ENCODE results near the gene TRIM42.

The TRIM42 gene

DNA sequence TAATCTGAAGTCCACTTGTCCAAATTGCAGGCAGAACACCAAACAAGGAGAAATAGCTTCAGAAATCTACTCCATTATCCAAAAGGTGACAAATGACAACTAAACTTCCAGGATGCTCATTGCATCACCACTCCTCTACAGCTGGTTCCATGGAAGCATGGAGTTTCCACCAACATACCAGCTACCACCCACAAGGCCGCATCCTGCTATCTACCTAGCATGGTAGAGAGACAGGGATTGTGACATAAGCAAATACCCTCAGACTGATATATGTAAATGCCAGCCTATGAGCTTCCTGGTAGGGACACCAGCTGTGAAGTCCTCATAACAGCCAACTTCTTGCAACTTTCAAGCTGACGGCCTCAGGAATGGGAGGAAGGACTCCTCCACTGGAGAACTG, at the start of gene TRIM42:
TSS of gene TRIM42 (plus strand) at position 301 of the 400 bp plus-strand sequence. CDS start 166 bp downstream, outside the sequence.
- DNase-seq = no peak

DNA sequence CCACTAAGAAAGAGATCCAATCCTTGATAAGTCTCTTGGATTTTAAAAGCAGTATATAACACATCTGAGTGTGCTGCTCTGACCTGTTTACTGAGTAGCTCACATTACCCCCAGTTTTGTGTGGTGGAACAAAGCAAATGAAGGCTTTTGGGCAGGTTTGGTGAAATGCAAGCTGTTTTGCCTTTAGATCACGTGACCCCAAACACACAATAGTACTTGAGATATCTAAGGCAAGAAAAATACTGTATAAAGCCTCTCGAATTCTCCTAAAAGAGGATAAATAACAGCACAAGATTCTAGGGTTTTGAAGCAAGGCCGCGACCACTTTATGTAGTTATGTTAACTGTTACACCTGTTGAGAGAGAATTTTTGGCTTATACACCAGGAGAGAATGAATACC, 49.3 kb upstream of the TRIM42 start:
- no peak for DNase-seq

DNA sequence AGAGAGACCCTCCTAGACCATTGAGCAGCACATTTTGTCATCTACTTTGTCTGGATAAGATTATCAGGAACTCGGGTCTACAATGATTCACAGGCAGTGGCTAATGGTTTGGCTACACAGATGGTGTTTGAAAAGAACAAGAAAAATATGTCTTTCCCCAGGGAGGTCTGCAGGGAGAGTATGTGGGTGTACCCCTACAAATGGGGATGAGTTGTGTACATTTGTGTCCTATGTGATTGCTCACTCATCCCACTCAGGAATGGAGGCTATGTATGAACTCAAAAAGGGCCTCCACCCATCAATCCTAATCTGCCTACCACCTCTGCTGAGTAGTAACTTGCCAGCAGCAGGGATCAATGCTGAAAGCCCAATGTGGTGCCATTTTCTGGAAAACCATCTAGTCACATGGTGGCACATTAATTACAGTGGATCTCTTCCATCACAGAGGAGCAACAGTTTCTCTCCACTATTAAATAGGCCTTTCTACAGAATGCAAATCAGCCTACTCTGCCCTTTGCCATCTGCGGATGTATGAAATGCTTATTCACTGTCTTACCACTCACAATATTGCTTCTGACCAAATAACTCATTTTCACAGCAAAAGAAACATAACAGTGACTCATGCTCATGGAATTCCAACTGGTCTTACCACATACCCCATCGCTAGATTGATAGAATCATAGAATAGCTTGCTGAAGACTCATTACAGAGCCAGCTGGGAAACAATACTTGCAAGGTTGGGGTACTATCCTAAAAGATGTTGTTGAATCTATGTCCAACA, 48.3 kb upstream of the TRIM42 start:
- no peak for DNase-seq

GRCh38 chr3:140630366-140630765, 47.5 kb upstream of the TRIM42 start:
- no peak for DNase-seq

- no peak for DNase-seq
Measured at GRCh38 chr3:140630866-140631265, 47.0 kb upstream of the TRIM42 start.

GRCh38 chr3:140635276-140635675, 42.6 kb upstream of the TRIM42 start:
- DNase-seq = no peak

DNA sequence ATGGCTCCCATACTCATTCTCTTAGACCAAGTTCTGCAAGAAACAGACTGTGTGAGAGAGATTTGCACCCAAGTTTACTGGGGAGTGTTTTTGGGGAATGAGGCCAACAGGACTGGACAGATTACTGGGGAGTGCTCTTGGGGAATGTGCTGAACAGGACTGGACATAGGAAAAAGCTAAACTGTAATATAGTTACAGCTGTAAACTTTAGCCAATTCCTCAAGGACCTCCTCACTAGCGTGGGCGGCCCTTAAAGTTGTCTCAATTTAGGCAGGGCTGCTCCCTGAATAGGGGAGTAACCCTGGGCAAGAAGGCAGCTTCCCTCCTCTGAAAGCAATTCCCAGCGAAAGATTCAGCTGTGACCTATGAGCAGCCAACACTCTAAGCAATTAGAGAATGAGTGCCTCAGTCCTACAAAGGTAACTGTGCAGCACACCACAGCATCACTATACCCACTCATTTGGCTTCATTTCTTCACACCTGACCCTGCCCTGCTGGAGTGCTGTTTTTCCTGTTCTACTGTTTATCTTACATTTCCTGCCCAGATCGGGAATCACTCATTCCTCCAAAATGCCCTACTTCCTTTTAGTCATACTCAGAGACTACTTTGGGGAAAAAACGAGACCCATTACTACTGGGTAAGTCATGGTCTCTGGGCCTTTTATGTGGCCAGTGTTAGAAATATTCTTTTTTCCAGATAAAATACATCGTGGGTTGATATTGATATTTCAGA, 41.3 kb upstream of the TRIM42 start:
- no peak for DNase-seq

- DNase-seq = no peak
Measured at GRCh38 chr3:140651287-140651686, 26.6 kb upstream of the TRIM42 start.

DNA sequence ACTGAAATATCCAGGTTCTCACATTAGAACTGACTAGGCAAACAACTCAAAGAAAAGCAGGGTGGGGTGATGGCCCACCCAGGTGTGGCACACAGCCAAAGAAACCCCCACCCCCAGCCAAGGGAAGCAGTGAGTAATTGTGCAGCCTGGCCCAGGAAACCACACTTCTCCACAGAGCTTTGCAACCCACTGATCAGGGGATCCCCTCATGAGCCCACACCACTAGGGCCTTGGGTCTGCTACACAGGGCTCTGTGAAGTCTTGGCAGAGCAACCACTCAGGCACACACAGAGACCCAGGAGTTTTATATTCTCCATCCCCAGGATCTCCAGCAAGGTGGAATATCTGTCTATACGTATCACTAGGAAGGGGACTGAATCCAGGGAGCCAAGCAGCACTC, 22.2 kb upstream of the TRIM42 start:
- DNase-seq = no peak

DNA sequence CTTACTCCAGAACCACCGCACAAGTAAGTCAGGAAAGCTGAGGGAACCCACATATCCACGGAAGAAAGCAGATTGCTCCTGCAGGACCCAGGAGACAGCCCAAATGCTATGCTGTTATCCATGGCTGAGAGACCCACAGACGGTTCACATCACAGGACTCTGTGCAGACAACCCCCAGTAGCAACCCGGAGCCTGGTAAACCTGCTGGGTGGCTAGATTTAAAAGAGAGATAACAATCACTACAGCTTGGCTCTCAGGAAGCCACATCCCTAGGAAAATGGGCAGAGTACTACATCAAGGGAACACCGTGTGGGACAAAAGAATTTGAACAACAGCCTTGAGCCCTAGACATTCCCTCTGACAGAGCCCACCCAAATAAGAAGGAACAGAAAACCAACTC, 13.8 kb upstream of the TRIM42 start:
- DNase-seq = no peak

GRCh38 chr3:140682586-140682985, 4.7 kb downstream of the TRIM42 start:
- DNase-seq = no peak

GRCh38 chr3:140686128-140686527, 8.3 kb downstream of the TRIM42 start:
- DNase-seq = no peak

GRCh38 chr3:140686948-140687347, 9.1 kb downstream of the TRIM42 start:
- no peak for DNase-seq

- no peak for DNase-seq
Measured at GRCh38 chr3:140695361-140696061, 17.6 kb downstream of the TRIM42 start.

DNA sequence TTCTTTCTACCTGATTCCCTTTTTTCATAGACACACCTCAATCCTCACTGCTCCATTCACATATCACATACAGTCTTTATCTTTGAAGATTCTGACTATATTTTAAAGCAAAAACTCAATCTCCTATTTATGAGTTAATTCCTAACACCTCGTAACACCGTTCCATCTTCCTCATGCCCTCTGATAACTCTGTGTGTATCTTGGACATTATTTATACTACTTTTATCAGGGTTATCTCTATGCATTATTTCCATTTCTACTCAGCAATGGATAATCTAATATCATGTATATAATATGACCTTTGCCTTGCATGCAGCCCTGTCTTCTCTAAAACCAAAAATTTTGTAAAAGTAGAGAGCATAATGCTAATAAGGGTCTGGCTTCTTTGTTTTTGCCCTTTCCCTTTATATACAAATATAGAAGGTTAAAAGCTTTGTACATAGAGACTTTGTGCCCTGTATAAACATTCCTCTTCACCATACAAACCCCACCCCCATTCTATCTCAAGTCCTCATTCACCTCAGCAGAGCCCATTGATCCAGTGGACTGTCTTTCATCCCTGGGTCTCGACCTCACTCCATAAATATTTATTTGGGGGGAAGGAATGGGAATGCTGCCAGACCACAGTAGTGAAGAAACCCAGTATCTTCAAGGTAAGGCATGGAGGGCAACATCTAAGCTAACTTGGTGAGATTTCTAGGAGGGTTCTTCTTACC, 21.8 kb downstream of the TRIM42 start:
- DNase-seq = no peak

GRCh38 chr3:140702281-140702680, 24.4 kb downstream of the TRIM42 start:
- DNase-seq = no peak

- no peak for DNase-seq
Measured at GRCh38 chr3:140703496-140703895, 25.6 kb downstream of the TRIM42 start.

GRCh38 chr3:140704733-140705132, 26.9 kb downstream of the TRIM42 start:
- no peak for DNase-seq

DNA sequence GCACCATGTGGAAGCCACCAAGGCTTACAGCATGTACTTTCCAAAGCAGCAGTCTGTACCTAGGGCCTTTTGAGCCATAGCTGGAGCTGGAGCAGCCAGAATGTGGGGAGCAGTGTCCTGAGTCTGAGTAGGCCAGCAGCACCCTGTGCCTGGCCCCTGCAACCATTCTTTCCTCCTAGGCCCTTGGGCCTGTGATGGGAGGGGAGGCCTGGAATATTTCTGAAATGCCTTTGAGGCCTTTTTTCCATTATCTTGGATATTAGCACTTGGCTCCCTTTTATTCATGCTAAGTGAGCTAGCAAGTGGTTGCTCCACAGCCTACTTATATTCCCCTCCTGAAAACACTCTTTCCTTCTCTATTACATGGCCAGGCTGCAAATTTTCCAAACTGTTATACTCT, 28.1 kb downstream of the TRIM42 start:
- no peak for DNase-seq

DNA sequence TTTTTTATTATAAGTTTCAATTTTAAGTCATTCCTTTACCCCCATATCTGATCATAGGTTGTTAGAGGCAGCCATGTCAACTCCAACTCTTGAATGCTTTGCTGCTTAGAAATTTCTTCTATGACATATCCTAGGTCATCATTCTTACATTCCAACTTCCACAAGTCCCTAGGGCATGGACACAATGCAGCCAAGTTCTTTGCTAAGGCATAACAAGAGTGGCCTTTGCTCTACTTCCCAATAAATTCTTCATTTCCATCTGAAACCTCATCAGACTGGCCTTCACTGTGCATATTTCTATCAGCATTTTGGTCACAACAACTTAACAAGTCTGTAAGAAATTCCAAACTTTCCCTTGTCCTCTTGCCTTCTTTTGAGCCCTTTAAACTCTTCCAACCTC, 28.5 kb downstream of the TRIM42 start:
- no peak for DNase-seq

GRCh38 chr3:140708815-140709214, 31.0 kb downstream of the TRIM42 start:
- DNase-seq = no peak

- no peak for DNase-seq
Measured at GRCh38 chr3:140709751-140710150, 31.9 kb downstream of the TRIM42 start.
